Endodermal cell (in vitro differentiated cells): ENCODE measurements around the gene PLAAT3. TPM values are rescaled to one million over a fixed set of nuclear protein-coding genes. Genes with fewer than 3 reads are reported as not detected.
A peak's percentile ranks its signal among the peaks of the same experiment; 100 is the strongest.
"Not testable (repeated sequence)": the region's sequence is repeated elsewhere in the genome, so short reads cannot be mapped to it uniquely, and the experiment has no call there.

Experiments
- DNase-seq: peaks from one replicate; pipeline ENCODE4 v3.0.0-alpha.2; 2017
- H3K27ac ChIP-seq: 2 replicates; pipeline ENCODE4 v1.5.1; 2013; ENCODE audit warnings: mild to moderate bottlenecking, low read depth, low read length, moderate library complexity
- H3K27me3 ChIP-seq: 2 replicates; pipeline ENCODE4 v1.6.1; 2013; ENCODE audit warnings: mild to moderate bottlenecking, low read length, moderate library complexity; ENCODE audit not compliant: insufficient read depth, control insufficient read depth, poor library complexity, severe bottlenecking
- H3K36me3 ChIP-seq: 2 replicates; pipeline ENCODE4 v1.7.0; 2013; ENCODE audit warnings: mild to moderate bottlenecking, low read length, moderate library complexity; ENCODE audit not compliant: control insufficient read depth, insufficient read depth
- H3K4me1 ChIP-seq: one replicate; pipeline ENCODE4 v1.7.0; 2013; ENCODE audit warnings: low read length; ENCODE audit not compliant: control insufficient read depth, insufficient read depth
- H3K4me3 ChIP-seq: 2 replicates; pipeline ENCODE4 v1.5.1; 2013; ENCODE audit warnings: mild to moderate bottlenecking, low read length, moderate library complexity
- H3K9ac ChIP-seq: 2 replicates; pipeline ENCODE4 v1.6.1; 2013; ENCODE audit warnings: mild to moderate bottlenecking, low read length, moderate library complexity; ENCODE audit not compliant: poor library complexity, severe bottlenecking; ENCODE audit errors: extremely low read depth
- H3K9me3 ChIP-seq: 2 replicates; pipeline ENCODE4 v1.6.1; 2013; ENCODE audit warnings: mild to moderate bottlenecking, low read length, moderate library complexity; ENCODE audit not compliant: control insufficient read depth
- H3K27ac Mint-ChIP-seq: 2 replicates; pipeline ENCODE4 v1.8.0; 2020; ENCODE audit warnings: mixed read lengths
- H3K27me3 Mint-ChIP-seq: 2 replicates; pipeline ENCODE4 v1.8.0; 2021; ENCODE audit warnings: mild to moderate bottlenecking, mixed read lengths; ENCODE audit not compliant: insufficient read depth
- H3K36me3 Mint-ChIP-seq: 2 replicates; pipeline ENCODE4 v1.8.0; 2020; ENCODE audit warnings: low read depth, mixed read lengths
- H3K4me1 Mint-ChIP-seq: 2 replicates; pipeline ENCODE4 v1.8.0; 2020; ENCODE audit warnings: mixed read lengths
- H3K4me3 Mint-ChIP-seq: 2 replicates; pipeline ENCODE4 v1.8.0; 2020; ENCODE audit warnings: mild to moderate bottlenecking, moderate library complexity, mixed read lengths
- H3K9me3 Mint-ChIP-seq: 2 replicates; pipeline ENCODE4 v1.8.0; 2020; ENCODE audit warnings: mild to moderate bottlenecking, mixed read lengths
- WGBS, 2 experiments: methylation state at CpG; one replicate each; pipeline versions ENCODE4 v1.1.5 to v1.1.7; 2013; ENCODE audit warnings: missing lambda C conversion rate in 2 of 2, mixed read lengths in 1 of 2; ENCODE audit not compliant: insufficient coverage in 1 of 2, insufficient read length in 1 of 2; 5-methylcytosine and 5-hydroxymethylcytosine counted together
- total RNA-seq, 2 donors: library from RNA; stranded (reverse); fragmentation: NEBNext Ultra II Directional in 1 of 2; extraction: Animal tissue kit (Norgen Biotek cat#: 25700) in 1 of 2; gene quantifications; 2 replicates in 1 of 2; 3 replicates in 1 of 2; pipeline ENCODE4 v1.2.1, GENCODE V29; 2021
- TF ChIP-seq, protein P1 (sequence below): fragments of 200-600 bp; sonication (generic); conservative IDR thresholded peaks from 2 replicates; pipeline ENCODE4 v1.5.0; 2021; ENCODE audit warnings: antibody characterized with exemption, mild to moderate bottlenecking

The PLAAT3 gene
- total RNA-seq, 2 donors from 2014 or later: 33.5 to 45.9 TPM

DNA sequence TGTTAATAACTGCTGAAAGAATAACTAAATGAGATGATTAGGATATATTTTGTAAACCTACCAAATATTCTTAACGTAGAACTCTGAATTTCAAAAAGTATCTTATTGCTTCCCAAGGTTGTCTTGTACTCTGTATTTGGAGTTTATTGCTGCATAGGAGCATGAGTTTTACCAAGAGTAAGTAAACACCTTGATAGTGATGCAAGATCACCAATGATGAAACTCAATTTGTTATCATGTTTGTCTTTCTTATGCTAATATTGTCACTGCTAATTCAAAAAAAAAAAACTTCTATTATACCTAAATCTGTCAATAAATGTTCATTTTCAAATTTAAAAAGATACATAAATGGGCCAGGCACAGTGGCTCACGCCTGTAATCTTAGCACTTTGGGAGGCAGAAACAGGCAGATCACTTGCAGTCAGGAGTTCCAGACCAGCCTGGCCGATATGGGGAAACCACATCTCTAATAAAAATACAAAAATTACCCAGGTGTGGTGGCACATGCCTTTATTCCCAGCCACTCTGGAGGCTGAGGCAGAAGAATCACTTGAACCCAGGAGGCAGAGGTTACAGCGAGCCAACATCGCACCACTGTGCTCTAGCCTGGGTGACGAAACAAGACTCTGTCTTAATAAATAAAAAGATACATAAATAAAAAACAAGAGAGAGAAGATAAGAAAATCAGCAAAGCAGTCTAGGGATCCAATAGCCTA, 27.6 kb downstream of the PLAAT3 start:
- H3K27me3 Mint-ChIP-seq: no peaks in the 10 kb centered on the region
- H3K4me1 Mint-ChIP-seq: no peaks in the 10 kb centered on the region
- no peak overlapping the region for H3K4me3 Mint-ChIP-seq
- TF ChIP-seq, protein P1, sequence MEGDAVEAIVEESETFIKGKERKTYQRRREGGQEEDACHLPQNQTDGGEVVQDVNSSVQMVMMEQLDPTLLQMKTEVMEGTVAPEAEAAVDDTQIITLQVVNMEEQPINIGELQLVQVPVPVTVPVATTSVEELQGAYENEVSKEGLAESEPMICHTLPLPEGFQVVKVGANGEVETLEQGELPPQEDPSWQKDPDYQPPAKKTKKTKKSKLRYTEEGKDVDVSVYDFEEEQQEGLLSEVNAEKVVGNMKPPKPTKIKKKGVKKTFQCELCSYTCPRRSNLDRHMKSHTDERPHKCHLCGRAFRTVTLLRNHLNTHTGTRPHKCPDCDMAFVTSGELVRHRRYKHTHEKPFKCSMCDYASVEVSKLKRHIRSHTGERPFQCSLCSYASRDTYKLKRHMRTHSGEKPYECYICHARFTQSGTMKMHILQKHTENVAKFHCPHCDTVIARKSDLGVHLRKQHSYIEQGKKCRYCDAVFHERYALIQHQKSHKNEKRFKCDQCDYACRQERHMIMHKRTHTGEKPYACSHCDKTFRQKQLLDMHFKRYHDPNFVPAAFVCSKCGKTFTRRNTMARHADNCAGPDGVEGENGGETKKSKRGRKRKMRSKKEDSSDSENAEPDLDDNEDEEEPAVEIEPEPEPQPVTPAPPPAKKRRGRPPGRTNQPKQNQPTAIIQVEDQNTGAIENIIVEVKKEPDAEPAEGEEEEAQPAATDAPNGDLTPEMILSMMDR: no peak
- no peak overlapping the region for H3K4me3 ChIP-seq
- H3K36me3 ChIP-seq: peaks cover 14% of the 10 kb centered on the region
- H3K9ac ChIP-seq: no peak overlapping the region
- peaks cover 52% of the 10 kb centered on the region for H3K36me3 Mint-ChIP-seq
- 90 to 97% methylated on average over 2 to 6 of the region's 6 CpGs for WGBS, 2 experiments
- H3K27me3 ChIP-seq: no peaks in the 10 kb centered on the region
- no peak overlapping the region for H3K27ac Mint-ChIP-seq
- H3K27ac ChIP-seq: no peak overlapping the region
- H3K9me3 Mint-ChIP-seq: peaks cover 16% of the 10 kb centered on the region
- peaks cover 21% of the 10 kb centered on the region for H3K9me3 ChIP-seq
- H3K4me1 ChIP-seq: no peaks in the 10 kb centered on the region
- no peak for DNase-seq

DNA sequence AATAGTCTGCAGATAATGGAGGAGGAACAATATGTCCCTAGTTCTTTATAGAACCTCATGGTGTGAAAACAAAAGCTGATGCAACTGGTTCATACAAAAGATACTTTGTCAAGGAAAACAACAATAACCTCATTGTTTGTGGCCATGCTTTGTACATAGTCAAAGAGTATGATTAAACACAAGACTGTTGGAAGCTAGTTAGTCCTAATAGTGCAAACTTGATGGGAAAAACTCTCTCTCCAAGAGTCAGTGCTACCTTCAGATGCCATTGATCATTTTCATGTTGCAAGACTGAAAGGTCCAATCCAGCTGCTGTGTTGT, 30.9 kb downstream of the PLAAT3 start:
- Mint-ChIP-seq H3K4me3 (no peak overlapping the region), H3K27ac (no peak overlapping the region), H3K9me3 (peaks cover 45% of the 10 kb centered on the region), H3K36me3 (peaks cover 71% of the 10 kb centered on the region), H3K4me1 (no peaks in the 10 kb centered on the region), H3K27me3 (no peaks in the 10 kb centered on the region)
- H3K9ac ChIP-seq: no peak overlapping the region
- TF ChIP-seq, protein P1: no peak
- peaks cover 43% of the 10 kb centered on the region for H3K9me3 ChIP-seq
- H3K27me3 ChIP-seq: no peaks in the 10 kb centered on the region
- H3K36me3 ChIP-seq: peaks cover 24% of the 10 kb centered on the region
- H3K27ac ChIP-seq: no peak overlapping the region
- DNase-seq: no peak
- no peaks in the 10 kb centered on the region for H3K4me1 ChIP-seq
- no peak overlapping the region for H3K4me3 ChIP-seq

- peaks cover 72% of the 10 kb centered on the region for H3K36me3 Mint-ChIP-seq
- Histone ChIP-seq H3K36me3 (peaks cover 24% of the 10 kb centered on the region), H3K4me3 (peak overlapping the region; percentile 33), H3K9me3 (peaks cover 43% of the 10 kb centered on the region)
- not testable (repeated sequence) for H3K4me1 ChIP-seq, H3K27ac ChIP-seq, H3K4me3 Mint-ChIP-seq, H3K27me3 Mint-ChIP-seq, H3K4me1 Mint-ChIP-seq, H3K9ac ChIP-seq, H3K27me3 ChIP-seq, H3K27ac Mint-ChIP-seq, DNase-seq
- peaks cover 52% of the 10 kb centered on the region for H3K9me3 Mint-ChIP-seq
- WGBS, 2 experiments: 94 to 100% methylated on average over 4 to 7 of the region's 7 CpGs
Observed at GRCh38 chr11:63581224-63581623, 33.0 kb downstream of the PLAAT3 start.

DNA sequence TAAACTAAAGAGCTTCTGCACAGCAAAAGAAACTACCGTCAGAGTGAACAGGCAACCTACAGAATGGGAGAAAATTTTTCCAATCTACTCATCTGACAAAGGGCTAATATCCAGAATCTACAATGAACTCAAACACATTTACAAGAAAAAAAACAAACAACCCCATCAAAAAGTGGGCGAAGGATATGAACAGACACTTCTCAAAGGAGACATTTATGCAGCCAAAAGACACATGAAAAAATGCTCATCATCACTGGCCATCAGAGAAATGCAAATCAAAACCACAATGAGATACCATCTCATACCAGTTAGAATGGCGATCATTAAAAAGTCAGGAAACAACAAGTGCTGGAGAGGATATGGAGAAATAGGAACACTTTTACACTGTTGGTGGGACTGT, 35.4 kb downstream of the PLAAT3 start:
- not testable (repeated sequence) for H3K4me1 ChIP-seq, H3K27ac ChIP-seq, H3K4me3 ChIP-seq, H3K4me3 Mint-ChIP-seq, H3K27me3 ChIP-seq, H3K4me1 Mint-ChIP-seq, DNase-seq, H3K9ac ChIP-seq, H3K27me3 Mint-ChIP-seq, H3K27ac Mint-ChIP-seq
- H3K9me3 Mint-ChIP-seq: peaks cover 52% of the 10 kb centered on the region
- H3K36me3 Mint-ChIP-seq: peaks cover 68% of the 10 kb centered on the region
- peaks cover 43% of the 10 kb centered on the region for H3K9me3 ChIP-seq
- no CpG with 5 or more reads among the region's 3 CpGs for WGBS, 2 experiments
- H3K36me3 ChIP-seq: peaks cover 20% of the 10 kb centered on the region
